Spleen (tissue), 11 donors: ENCODE data around the gene H6PD. TPM values are rescaled to one million over a fixed set of nuclear protein-coding genes. Genes with fewer than 3 reads are reported as not detected.

Experiments used
- DNase-seq: peaks from one replicate; pipeline ENCODE4 v3.0.0-alpha.2; 2020
- H3K27ac ChIP-seq, 8 donors: fragments of 200-600 bp; sonication (generic) in 7 of 8; 1 replicate in 4 of 8; 2 replicates in 4 of 8; pipeline versions ENCODE4 v1.5.0 to v1.8.0; 2016 to 2021; ENCODE audit warnings: inconsistent platforms in 4 of 8, mild to moderate bottlenecking in 4 of 8, moderate library complexity in 1 of 8
- H3K27me3 ChIP-seq, 7 donors: fragments of 200-600 bp; sonication (generic) in 6 of 7; replicated peaks in 1 of 7; 1 replicate in 4 of 7; 2 replicates in 3 of 7; pipeline versions ENCODE4 v1.5.0 to v1.8.0; 2016 to 2021; ENCODE audit warnings: inconsistent platforms in 3 of 7, mild to moderate bottlenecking in 1 of 7
- H3K36me3 ChIP-seq, 6 donors: fragments of 200-600 bp; sonication (generic) in 5 of 6; 1 replicate in 4 of 6; 2 replicates in 2 of 6; pipeline versions ENCODE4 v1.5.0 to v1.8.0; 2016 to 2021; ENCODE audit warnings: inconsistent platforms in 2 of 6
- H3K4me1 ChIP-seq, 6 donors: fragments of 200-600 bp; sonication (generic) in 5 of 6; 1 replicate in 3 of 6; 2 replicates in 3 of 6; pipeline versions ENCODE4 v1.5.0 to v1.8.0; 2016 to 2021; ENCODE audit warnings: inconsistent platforms in 3 of 6
- H3K4me3 ChIP-seq, 8 donors: fragments of 200-600 bp; sonication (generic) in 7 of 8; 1 replicate in 4 of 8; 2 replicates in 4 of 8; pipeline versions ENCODE4 v1.5.0 to v1.8.0; 2016 to 2021; ENCODE audit warnings: inconsistent platforms in 4 of 8, mild to moderate bottlenecking in 4 of 8, moderate library complexity in 2 of 8
- H3K9me3 ChIP-seq, 8 donors: fragments of 200-600 bp; sonication (generic) in 7 of 8; 1 replicate in 4 of 8; 2 replicates in 4 of 8; pipeline versions ENCODE4 v1.5.0 to v1.8.0; 2016 to 2021; ENCODE audit warnings: inconsistent platforms in 4 of 8
- CTCF ChIP-seq, 11 experiments: fragments of 200-600 bp in 7 of 11; fragments of 450-650 bp in 4 of 11; sonication (generic) in 4 of 11; IDR thresholded peaks in 8 of 11; conservative IDR thresholded peaks in 3 of 11; 1 replicate in 7 of 11; 2 replicates in 4 of 11; pipeline versions ENCODE4 v1.4.0 to v1.8.0; 2016 to 2021; ENCODE audit warnings: antibody characterized with exemption in 11 of 11, inconsistent platforms in 4 of 11, mild to moderate bottlenecking in 1 of 11
- POLR2A ChIP-seq, 3 donors: fragments of 450-650 bp; IDR thresholded peaks; one replicate each; pipeline ENCODE4 v1.5.1; 2017; ENCODE audit warnings: antibody characterized with exemption in 3 of 3, mild to moderate bottlenecking in 1 of 3
- POLR2AphosphoS5 ChIP-seq, 3 donors: sonication (generic); formaldehyde crosslinking; IDR thresholded peaks; one replicate each; pipeline ENCODE4 v1.5.1; 2017; ENCODE audit warnings: antibody characterized with exemption in 3 of 3
- WGBS, 5 donors: extraction: QIAGEN DNeasy Blood & Tissue Kit in 3 of 5; methylation state at CpG; one replicate each; pipeline versions ENCODE4 v1.1.5 to v1.1.7; 2013 to 2018; 5-methylcytosine and 5-hydroxymethylcytosine counted together
- intact Hi-C: fragments of 100-400 bp; cut with DNase I; formaldehyde crosslinking; loops from one replicate; pipeline ENCODE4 v1.15.0; 2023; ENCODE audit warnings: low total_unique reads
- polyA plus RNA-seq, 3 donors: library from polyadenylated mRNA; stranded (reverse); fragments of 200-250 nt; gene quantifications; one replicate each; pipeline ENCODE4 v1.2.1, GENCODE V29; 2013
- total RNA-seq, 7 donors: library from RNA; depleted of rRNA in 3 of 7; stranded (reverse); fragments of >200 nt in 3 of 7; fragmentation: NEBNext Ultra II Directional in 4 of 7; extraction: Animal tissue kit (Norgen Biotek cat#: 25700) in 4 of 7; gene quantifications; one replicate each; pipeline versions ENCODE4 v1.1.0 to v1.2.1, GENCODE V29; 2016 to 2021
- donor health status: healthy with polysubstance abuse.
- donor health status: DM: no; HTN: no; CAD: no; lungs with moderate emphysema.
- donor health status: DM: no; HTN: no; CAD: no.
- donor health status: Bipolar disorder and iron deficiency.
- donor health status: healthy.
- donor health status: DM: no; HTN: no; CAD: no.
- donor health status: DM: yes; HTN: yes; CAD: no.

H6PD gene
- total and polyA plus RNA-seq, 10 donors, result 4.5 to 55.3 (median 35.5) TPM

GRCh38 chr1:9197186-9198099, 37.1 kb upstream of the H6PD start:
- no peak overlapping the region for H3K4me3 ChIP-seq
- peaks cover 12 to 63% (median 34%) of the 10 kb centered on the region in 6 donors for H3K4me1 ChIP-seq
- H3K36me3 ChIP-seq, result no peaks in the 10 kb centered on the region
- H3K27ac ChIP-seq, result peak overlapping the region in 2 of 8 donors; percentile 60 to 66
- 73 to 78% (median 76%) methylated on average over 21 to 22 of the region's 22 CpGs for WGBS, 5 donors
- H3K9me3 ChIP-seq, result no peaks in the 10 kb centered on the region
- no peak for DNase-seq
- intact Hi-C loops, result loop anchor here (10.0 kb wide), 1 partner anchor 83 kb away; no protein-coding TSS in a partner anchor
- TF ChIP-seq POLR2AphosphoS5 (IDR thresholded peaks at IDR 0.05), result no peak
- TF ChIP-seq CTCF (IDR thresholded peaks at IDR 0.05 in 8 of 11, conservative IDR thresholded peaks at IDR 0.05 in 3 of 11), result no peak
- TF ChIP-seq POLR2A (IDR thresholded peaks at IDR 0.05), result no peak
- peaks cover 0 to 58% (median 34%) of the 10 kb centered on the region in 7 donors for H3K27me3 ChIP-seq

DNA sequence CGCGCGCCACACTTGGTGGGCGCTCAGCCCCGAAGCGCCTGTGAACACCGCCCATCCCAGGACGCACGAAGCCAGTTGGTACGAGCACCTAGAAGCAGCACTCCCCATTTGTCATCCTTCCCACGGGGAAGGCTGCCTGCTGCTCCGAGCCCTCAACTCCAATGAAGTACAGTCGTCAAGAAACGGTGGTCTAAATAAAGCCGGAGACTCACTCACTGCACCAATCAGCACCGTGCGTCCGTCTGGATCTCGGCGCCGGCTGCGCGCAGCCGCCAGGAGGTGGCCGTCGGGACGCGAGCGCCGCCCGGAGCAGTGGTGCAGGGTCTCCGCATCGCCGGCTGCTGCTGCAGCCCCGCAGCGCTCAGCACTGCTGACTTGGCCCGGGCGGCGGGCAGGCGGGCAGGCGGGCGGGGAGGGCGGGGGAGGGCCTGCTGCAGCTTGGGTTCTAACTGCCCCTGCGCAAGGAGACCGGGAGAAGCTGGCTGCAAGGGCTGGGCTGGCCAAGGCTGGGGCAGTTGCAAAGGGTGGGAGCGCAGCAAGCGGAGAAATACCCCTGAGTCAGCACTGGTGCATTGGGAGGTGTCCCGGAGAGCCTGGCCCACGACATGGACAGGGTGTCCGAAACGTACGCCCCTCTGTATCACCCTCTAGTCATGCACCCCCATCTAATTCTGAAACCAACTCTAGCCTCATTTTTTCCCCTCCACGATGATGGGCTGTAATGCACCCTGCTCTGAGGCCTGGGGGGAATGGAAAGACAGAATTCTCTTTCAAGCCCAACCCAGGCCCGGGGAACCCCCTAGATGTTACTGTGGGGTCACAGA, 35.8 kb upstream of the H6PD start:
- Histone ChIP-seq H3K27me3 (peaks cover 0 to 71% (median 47%) of the 10 kb centered on the region in 7 donors), H3K4me3 (peak overlapping the region in 1 of 8 donors; percentile 45), H3K9me3 (no peaks in the 10 kb centered on the region), H3K27ac (no peak overlapping the region), H3K4me1 (peaks cover 12 to 76% (median 38%) of the 10 kb centered on the region in 6 donors), H3K36me3 (no peaks in the 10 kb centered on the region)
- intact Hi-C loops, result loop anchor here (10.0 kb wide), 1 partner anchor 84 kb away; no protein-coding TSS in a partner anchor
- peak in 2 of 11 experiments; percentile 8 to 16 for TF ChIP-seq CTCF (IDR thresholded peaks at IDR 0.05 in 8 of 11, conservative IDR thresholded peaks at IDR 0.05 in 3 of 11)
- no peak for TF ChIP-seq POLR2A (IDR thresholded peaks at IDR 0.05)
- no peak for DNase-seq
- WGBS, 5 donors, result 18 to 53% (median 26%) methylated on average over 23 to 54 of the region's 54 CpGs

DNA sequence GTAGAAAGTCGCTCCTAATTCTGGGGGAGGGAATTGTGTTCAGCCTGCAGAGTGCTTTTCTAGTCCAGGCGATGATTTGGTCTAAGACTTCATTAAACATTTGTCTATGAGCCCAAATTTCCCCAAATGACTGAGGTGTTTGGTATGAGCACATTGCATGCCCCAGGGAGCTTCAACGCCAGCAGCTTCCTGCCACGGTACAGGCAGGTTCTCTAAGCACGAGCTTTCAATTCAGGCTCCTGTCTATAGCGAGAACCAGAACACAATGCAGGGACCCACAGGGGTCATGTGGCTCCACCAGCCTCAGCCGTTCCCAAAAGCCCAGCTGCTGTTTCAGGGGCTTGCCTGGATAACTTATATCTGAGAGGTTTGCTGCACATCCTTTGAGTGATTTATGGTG, 34.1 kb upstream of the H6PD start:
- H3K36me3 ChIP-seq, result no peaks in the 10 kb centered on the region
- no peaks in the 10 kb centered on the region for H3K9me3 ChIP-seq
- intact Hi-C loops, result no loop called here
- no peak overlapping the region for H3K27ac ChIP-seq
- 49 to 62% (median 53%) methylated on average over 7 of the region's 7 CpGs for WGBS, 5 donors
- peaks cover 12 to 77% (median 38%) of the 10 kb centered on the region in 6 donors for H3K4me1 ChIP-seq
- no peak for TF ChIP-seq POLR2A (IDR thresholded peaks at IDR 0.05)
- TF ChIP-seq POLR2AphosphoS5 (IDR thresholded peaks at IDR 0.05), result no peak
- no peak for TF ChIP-seq CTCF (IDR thresholded peaks at IDR 0.05 in 8 of 11, conservative IDR thresholded peaks at IDR 0.05 in 3 of 11)
- H3K4me3 ChIP-seq, result no peak overlapping the region
- peaks cover 0 to 88% (median 56%) of the 10 kb centered on the region in 7 donors for H3K27me3 ChIP-seq
- no peak for DNase-seq
